GM12873 (cell line): ENCODE data around the gene RNF20.

Experiments used
- TF ChIP-seq, protein P1 (sequence below): IDR thresholded peaks from 2 replicates; pipeline ENCODE4 v1.5.1; 2012; ENCODE audit warnings: low read depth, mild to moderate bottlenecking, moderate library complexity, low read length, control low read depth; ENCODE audit not compliant: insufficient read depth; ENCODE audit errors: missing control alignments

Gene RNF20, protein sequence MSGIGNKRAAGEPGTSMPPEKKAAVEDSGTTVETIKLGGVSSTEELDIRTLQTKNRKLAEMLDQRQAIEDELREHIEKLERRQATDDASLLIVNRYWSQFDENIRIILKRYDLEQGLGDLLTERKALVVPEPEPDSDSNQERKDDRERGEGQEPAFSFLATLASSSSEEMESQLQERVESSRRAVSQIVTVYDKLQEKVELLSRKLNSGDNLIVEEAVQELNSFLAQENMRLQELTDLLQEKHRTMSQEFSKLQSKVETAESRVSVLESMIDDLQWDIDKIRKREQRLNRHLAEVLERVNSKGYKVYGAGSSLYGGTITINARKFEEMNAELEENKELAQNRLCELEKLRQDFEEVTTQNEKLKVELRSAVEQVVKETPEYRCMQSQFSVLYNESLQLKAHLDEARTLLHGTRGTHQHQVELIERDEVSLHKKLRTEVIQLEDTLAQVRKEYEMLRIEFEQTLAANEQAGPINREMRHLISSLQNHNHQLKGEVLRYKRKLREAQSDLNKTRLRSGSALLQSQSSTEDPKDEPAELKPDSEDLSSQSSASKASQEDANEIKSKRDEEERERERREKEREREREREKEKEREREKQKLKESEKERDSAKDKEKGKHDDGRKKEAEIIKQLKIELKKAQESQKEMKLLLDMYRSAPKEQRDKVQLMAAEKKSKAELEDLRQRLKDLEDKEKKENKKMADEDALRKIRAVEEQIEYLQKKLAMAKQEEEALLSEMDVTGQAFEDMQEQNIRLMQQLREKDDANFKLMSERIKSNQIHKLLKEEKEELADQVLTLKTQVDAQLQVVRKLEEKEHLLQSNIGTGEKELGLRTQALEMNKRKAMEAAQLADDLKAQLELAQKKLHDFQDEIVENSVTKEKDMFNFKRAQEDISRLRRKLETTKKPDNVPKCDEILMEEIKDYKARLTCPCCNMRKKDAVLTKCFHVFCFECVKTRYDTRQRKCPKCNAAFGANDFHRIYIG

DNA sequence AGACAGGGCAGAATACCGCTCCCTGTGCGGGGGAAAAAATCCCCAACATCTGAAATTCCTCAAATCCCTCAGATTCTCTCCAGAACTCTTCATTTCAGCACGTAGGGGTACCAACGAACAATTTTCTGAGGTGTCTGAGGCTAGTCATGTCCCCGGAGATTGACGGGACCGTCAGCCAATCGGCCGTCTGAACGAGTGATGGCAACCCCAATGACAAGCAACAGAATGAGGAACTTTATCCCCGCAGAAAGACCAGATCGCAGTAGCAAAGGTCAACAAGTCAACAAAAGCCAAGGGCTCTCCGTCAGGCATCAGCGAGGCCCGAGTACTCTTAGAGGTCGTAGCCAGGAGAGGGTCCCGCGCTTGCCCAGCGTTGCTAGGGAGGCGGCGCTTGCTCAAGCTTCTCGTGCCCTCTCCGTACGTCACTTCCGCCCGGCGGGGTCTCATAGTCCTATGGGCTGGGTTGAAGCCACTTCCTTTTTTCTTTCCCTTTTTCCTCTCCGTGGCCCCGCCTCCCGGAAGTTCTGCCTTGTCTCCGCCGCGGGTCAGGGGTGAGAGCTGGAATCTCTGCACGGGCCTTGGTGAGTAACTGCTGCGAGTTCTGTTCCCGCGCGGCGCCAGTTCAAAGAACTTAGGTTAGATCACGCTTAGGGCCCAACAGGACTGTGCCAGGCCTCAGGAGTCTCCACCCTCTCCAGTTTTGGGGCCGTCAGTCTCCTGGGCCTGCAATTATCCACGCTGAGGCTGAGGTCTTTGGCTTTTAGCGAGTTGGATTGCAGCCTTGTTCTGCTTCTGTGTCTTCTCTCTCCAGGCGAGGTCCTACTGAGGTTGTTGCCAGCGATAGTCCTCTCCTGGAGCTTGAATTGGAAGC, at the start of gene RNF20:
RNF20 (plus strand) TSS at position 520 of the 871 bp plus-strand sequence. CDS start 1,571 bp downstream, outside the sequence.
- TF ChIP-seq, protein P1, sequence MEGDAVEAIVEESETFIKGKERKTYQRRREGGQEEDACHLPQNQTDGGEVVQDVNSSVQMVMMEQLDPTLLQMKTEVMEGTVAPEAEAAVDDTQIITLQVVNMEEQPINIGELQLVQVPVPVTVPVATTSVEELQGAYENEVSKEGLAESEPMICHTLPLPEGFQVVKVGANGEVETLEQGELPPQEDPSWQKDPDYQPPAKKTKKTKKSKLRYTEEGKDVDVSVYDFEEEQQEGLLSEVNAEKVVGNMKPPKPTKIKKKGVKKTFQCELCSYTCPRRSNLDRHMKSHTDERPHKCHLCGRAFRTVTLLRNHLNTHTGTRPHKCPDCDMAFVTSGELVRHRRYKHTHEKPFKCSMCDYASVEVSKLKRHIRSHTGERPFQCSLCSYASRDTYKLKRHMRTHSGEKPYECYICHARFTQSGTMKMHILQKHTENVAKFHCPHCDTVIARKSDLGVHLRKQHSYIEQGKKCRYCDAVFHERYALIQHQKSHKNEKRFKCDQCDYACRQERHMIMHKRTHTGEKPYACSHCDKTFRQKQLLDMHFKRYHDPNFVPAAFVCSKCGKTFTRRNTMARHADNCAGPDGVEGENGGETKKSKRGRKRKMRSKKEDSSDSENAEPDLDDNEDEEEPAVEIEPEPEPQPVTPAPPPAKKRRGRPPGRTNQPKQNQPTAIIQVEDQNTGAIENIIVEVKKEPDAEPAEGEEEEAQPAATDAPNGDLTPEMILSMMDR: no peak

DNA sequence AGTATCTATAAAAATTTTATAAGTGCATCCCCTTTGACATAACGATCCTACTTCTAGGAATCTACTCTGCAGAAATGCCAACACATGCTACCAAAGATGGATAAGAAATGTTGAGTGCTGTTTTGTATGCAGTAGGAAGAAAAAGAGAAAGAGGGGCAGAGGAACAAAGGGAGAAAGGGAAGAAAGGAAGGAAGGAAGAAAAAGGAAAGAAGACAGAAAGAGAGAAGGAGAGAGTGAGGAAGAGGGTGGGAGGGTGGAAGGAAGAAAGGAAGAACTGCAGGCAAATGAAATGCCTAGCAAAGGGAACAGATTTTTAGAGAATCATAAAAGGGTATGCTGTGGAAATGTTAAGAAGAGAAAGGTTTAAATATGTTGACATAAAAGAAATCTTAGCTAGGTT, 49.6 kb upstream of the RNF20 start:
- TF ChIP-seq, protein P1: no peak

DNA sequence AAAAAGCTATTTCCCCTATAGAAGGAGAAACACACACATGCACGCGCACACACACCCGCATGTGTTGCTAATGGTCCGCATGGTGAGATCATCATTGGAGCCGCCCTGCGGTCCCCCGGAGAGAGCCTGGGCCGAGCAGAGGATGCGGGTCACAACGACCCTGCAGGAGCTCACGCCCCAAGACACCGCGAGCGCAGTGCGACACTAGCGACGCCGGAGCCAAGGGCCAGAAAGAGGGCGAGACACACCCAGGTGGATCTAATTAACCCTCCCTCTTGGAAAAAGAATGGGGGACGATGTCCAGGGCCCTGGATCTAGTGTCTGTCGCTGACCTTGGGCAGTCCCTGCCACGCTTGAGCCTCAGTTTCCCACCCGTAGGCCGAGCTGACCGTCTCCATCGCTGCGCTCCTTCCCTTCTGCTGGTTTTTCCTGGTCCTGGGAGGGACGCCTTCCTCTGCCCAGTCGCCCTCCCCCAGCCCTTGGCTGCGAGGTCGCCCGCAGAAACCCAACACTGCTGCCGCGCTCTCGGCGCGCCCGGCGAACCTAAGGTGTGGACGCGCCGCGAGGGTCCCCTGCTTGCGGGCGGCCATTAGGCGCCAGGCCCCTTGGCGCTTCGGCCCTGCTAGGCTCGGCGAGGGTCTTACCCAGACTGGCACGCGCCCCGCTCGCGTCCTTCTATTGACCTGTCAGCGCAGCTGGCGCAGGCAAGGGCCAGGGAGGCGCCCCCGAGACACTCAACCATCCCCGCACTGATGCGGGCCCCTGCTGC, 47.5 kb upstream of the RNF20 start:
- TF ChIP-seq, protein P1: no peak

DNA sequence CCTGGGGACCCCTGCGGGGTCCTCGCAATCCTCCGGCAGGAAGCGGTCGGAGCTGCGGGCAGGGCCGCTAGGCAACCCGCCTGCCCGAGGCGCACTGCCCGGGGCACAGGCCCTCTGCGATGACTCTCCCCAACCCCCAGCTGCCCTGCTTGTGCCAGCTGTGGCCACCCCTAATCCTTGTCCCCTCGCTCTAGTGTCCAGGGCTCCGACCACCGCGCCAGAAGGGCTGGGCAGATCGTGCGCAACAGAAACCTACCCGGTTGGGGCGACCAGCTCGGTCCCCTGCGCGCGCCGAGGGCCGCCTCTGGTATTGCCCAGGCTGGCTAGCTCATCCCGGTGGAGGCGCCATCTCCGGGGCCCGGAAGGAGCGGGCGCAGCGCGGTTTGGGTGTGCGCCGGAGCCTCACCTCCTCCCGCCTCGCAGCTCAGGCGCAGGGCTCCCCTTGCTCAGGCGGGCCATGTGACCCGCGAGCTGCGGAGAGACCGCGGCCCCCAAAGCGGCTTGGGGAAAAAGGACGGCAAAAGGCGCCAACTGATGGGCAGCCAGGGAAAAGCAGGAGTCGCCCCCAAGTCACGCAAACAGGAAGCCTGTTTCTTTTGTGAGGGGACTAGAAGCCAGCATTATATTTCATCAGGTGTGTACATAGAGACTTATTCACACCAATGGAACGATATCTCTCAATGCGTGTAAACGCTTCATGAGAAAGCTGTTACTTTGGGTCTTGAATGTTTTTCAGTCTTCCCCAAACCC, 46.8 kb upstream of the RNF20 start:
- TF ChIP-seq, protein P1: no peak

DNA sequence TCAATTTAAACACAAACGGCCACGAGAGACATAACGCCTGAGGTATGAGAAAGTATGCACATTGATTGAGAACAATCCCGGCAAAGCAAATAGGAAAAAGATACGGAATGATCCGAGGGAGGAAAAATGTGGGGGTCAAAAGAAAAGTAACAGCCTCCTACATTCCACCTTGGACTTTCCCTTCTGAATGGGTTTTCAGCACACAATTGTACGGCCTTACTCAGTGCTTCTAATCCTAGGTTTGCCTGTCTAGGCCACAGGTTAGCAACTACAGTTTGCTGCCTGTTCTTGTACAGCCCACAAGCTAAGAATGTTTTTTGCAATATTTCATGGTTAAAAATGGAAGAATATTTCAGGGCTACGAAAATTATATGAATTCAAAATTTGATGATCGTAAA, 46.2 kb upstream of the RNF20 start:
- TF ChIP-seq, protein P1: no peak

DNA sequence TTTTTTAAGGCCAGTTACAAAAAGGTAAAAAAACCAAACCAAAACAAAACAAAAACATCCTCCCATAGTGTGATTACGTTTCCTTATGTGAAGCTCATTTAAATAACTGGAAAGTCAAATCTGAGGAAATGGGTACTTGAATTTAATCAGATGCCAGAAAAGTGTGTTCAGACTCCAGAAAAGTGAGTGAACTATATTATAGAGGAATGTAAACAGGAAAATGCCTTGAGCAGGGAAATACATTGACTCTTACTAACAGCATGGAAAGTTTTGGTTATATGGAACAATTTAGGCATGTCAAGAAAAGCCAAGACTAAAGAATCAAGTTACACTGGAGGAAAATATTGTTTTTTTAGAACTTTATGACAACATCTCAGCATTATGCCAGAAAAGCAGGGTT, 37.8 kb upstream of the RNF20 start:
- TF ChIP-seq, protein P1: no peak
